Measurements from ENCODE around the gene CCDC3.
"Not testable (repeated sequence)": the region's sequence is repeated elsewhere in the genome, so short reads cannot be mapped to it uniquely, and the experiment has no call there.

The CCDC3 gene

GRCh38 chr10:13001041-13001886, at the start of gene CCDC3:
CCDC3 (minus strand) TSS chr10:13001713; CDS start chr10:13001570, 143 bp downstream.
- no peak for DNase-seq

- no peak for DNase-seq
Observed at GRCh38 chr10:13051126-13051694, 49.7 kb upstream of the CCDC3 start.

- no peak for DNase-seq
Observed at GRCh38 chr10:13049774-13050420, 48.4 kb upstream of the CCDC3 start.

DNA sequence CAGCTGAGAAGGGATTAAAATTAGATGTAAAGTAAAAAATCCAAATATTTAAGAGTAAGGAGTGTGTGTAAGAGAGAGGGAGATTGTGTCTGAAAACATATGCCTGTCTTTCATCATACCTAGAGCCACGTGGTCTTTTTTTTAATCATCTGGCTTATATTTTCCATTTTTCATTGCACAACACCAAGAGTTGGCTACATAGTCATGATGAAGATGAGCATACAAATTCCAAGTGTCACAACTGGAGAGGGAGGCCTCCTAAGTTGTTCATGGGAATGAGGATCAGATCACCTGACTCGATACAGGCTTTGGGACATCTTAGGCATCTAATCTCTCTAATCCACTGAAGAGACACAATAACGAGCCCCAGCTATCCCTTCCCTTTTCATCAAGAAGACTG, 47.2 kb upstream of the CCDC3 start:
- no peak for DNase-seq

GRCh38 chr10:13047529-13048206, 46.2 kb upstream of the CCDC3 start:
- DNase-seq: no peak

- no peak for DNase-seq
Observed at GRCh38 chr10:13046851-13047528, 45.5 kb upstream of the CCDC3 start.

GRCh38 chr10:13043520-13043919, 42.0 kb upstream of the CCDC3 start:
- DNase-seq: no peak

- no peak for DNase-seq
Observed at GRCh38 chr10:13039761-13040160, 38.2 kb upstream of the CCDC3 start.

DNA sequence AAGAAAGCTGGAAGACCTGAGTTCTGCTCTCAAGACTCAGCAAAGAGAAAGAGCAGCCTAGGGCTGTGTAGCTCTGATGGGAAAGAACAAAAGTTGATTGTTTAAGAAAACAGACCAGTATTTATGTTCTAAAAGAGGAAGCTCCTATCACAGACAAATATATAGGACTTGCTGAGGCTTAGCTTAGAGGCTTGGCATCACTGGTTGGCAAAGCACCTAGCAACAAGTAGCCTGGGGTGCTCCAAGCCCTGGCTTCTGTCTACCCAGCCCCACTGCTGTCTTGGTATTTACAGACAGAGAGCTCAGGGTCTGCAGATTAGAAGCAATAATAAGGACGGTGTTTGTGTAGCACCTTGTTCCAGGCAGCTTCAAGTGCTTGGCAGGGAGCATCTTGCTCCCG, 36.9 kb upstream of the CCDC3 start:
- DNase-seq: no peak

DNA sequence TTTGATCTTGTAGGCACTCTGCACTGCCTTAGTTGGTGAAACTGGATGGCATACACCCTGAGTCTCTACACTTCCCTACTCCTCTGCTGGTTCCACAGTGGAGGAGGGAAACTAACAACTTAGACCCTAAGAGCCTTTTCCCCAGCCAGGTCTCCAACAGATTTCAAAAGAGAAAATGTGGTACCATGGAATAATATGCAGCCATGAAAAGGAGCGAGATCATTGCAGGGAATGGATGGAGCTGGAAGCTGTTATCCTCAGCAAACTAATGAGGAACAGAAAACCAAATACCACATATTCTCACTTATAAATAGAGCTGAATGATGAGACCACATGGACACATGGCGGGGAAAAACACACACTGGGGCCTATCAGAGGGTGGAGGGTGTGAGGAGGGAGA, 36.3 kb upstream of the CCDC3 start:
- DNase-seq: no peak

- no peak for DNase-seq
Observed at GRCh38 chr10:13036841-13037240, 35.3 kb upstream of the CCDC3 start.

DNA sequence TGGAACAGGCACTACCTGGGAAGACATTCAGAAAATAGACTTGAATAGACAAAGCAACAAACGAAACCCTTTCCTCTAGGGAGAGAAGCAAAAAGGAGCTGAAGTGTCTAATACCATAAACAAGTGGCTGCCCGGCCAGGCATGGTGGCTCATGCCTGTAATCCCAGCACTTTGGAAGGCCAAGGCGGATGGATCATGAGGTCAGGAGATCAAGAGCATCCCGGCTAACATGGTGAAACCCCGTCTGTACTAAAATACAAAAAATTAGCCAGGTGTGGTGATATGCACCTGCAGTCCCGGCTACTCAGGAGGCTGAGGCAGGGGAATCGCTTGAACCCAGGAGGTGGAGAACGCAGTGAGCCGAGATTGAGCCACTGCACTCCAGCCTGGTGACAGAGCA, 34.2 kb upstream of the CCDC3 start:
- DNase-seq: not testable (repeated sequence)

GRCh38 chr10:13026873-13027272, 25.4 kb upstream of the CCDC3 start:
- no peak for DNase-seq

GRCh38 chr10:13023754-13024153, 22.2 kb upstream of the CCDC3 start:
- DNase-seq: no peak

- no peak for DNase-seq
Observed at GRCh38 chr10:13019280-13019679, 17.8 kb upstream of the CCDC3 start.

DNA sequence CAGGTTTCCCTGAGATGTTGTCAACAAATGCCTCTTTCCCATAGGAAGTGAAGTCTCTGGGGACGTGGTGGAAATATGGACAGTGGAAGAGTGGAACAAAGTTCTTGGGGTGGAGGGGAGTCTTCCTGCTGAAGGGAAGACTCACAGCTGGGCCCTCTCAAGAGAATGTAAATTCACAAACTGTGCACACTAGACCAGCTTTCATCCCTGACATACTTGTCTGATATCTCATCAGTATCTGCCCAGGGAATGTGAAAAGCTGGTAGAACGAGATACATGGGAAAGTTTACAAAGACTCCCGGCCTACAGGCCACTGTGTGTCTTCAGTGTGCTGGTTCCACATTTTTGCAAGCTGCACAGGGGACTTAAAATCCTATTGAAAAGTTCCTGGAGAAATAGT, 16.7 kb upstream of the CCDC3 start:
- DNase-seq: no peak

DNA sequence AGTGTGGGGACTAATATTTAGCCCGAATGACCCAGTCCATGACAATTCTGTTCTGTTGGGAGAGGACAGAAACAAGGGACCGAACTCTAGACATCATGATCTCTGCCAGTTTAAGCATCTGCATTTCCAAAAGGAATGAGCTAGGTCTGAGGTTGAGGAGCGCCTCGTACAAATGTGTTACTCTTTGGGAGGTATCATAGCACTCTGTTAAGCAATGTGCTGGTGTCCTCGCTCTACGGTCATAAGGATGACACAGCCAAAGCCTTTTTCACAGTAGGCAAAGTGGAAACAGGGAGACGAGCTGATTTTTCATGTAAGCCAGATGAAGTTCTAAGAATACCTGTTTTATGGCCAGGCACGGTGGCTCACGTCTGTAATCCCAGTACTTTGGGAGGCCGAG, 15.4 kb upstream of the CCDC3 start:
- DNase-seq: no peak

GRCh38 chr10:13016426-13016825, 14.9 kb upstream of the CCDC3 start:
- DNase-seq: no peak

DNA sequence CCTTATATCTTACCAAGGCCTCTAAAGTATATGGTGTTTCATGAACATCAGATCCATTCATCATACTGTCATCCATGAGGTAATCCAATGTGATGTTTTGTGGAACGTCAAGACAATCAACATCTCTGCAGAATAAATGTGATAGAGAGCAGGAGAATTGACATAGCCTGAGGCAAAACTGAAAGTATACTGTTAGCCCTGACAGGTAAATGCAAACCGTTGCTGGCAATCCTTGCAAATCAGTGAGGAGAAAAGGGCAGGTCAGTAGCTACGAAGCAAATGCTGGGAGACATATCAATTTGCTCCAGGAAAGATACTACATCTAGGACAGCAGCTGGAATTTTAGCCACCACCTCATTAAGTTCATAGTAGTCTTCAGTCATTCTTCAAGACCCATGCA, 4.5 kb upstream of the CCDC3 start:
- DNase-seq: no peak

GRCh38 chr10:13003759-13004158, 2.2 kb upstream of the CCDC3 start:
- DNase-seq: no peak

DNA sequence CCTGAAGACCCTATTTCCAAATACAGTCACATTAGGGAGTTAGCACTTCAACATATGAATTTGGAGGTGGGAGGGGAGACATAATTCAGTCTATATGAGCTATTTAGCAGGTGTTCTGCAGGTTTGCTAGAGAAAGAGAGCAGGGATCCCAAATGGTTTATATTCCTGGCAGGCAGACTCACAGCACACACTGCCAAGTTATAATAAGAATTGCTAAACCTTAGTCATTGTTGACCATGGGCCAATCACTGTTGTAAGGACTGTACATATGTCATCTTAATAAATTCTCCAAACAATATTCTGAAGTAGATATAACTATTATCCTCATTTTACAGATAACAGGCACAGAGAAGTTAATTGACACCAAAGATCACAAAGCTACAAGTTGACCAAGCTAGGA, 1.5 kb upstream of the CCDC3 start:
- DNase-seq: no peak

GRCh38 chr10:13001887-13002212, 337 bp upstream of the CCDC3 start:
- no peak for DNase-seq

DNA sequence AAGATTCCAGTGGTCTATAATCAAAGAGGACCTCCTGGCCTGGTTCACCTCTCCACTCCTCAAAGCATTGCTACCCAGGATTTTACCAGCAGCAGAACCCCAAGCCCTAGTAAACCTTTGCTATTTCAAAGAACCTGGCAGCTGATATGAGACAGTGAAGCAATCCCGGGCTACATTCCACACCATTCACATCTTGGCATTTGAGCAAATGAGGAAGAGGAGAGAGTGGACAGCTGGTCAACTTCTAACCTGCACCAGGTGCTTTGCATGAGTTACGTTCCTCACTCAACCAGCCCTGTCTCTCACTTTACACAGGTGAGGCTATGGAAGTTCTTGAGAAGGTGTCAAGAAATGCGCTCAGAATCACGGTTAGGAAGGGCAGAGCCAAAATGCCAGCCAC, 1.1 kb downstream of the CCDC3 start:
- no peak for DNase-seq

Data from activated T-cell treated with anti-CD3 and anti-CD28 coated beads for 4 hours (primary cell).